ENCODE data around the gene VAV2.
A peak's percentile ranks its signal among the peaks of the same experiment; 100 is the strongest.

- no peak for TF ChIP-seq CTCF (IDR thresholded peaks at IDR 0.05)
- peak; percentile 47 to 64 for TF ChIP-seq POLR2A (IDR thresholded peaks at IDR 0.05)
Measured at GRCh38 chr9:133990366-133991213, 1.5 kb downstream of the VAV2 start.

Measured in adrenal gland (tissue), 5 donors.